OCI-LY1 (cell line): Measurements from ENCODE around the gene BIN1.

Source experiments
- H2AFZ ChIP-seq: fragments of 200-600 bp; sonication (generic), shearing (Covaris generic); 2 replicates; pipeline ENCODE4 v1.6.0; 2014; ENCODE audit warnings: antibody characterized with exemption, mild to moderate bottlenecking, low read length
- H3F3A ChIP-seq: fragments of 200-600 bp; sonication (generic), shearing (Covaris generic); 2 replicates; pipeline ENCODE4 v1.6.0; 2014; ENCODE audit warnings: mild to moderate bottlenecking, antibody characterized with exemption, low read length, moderate library complexity; ENCODE audit not compliant: insufficient read depth
- H3K27ac ChIP-seq: fragments of 200-600 bp; sonication (generic); 2 replicates; pipeline ENCODE4 v1.5.1; 2014; ENCODE audit warnings: low read length, mixed run types, mild to moderate bottlenecking, low read depth; ENCODE audit not compliant: poor library complexity, severe bottlenecking
- H3K27me3 ChIP-seq: fragments of 200-600 bp; sonication (generic); 2 replicates; pipeline ENCODE4 v1.6.0; 2014; ENCODE audit warnings: antibody characterized with exemption, mild to moderate bottlenecking, low read length, moderate library complexity; ENCODE audit not compliant: insufficient read depth
- H3K36me3 ChIP-seq: fragments of 200-600 bp; sonication (generic); 2 replicates; pipeline ENCODE4 v1.6.1; 2014; ENCODE audit warnings: mild to moderate bottlenecking, antibody characterized with exemption, low read length, moderate library complexity, mixed read lengths; ENCODE audit not compliant: insufficient read depth
- H3K4me1 ChIP-seq: fragments of 200-600 bp; sonication (generic); 2 replicates; pipeline ENCODE4 v1.5.1; 2014; ENCODE audit warnings: mild to moderate bottlenecking, low read length, moderate library complexity; ENCODE audit not compliant: insufficient read depth, severe bottlenecking
- H3K4me2 ChIP-seq: fragments of 200-600 bp; sonication (generic), shearing (Covaris generic); 2 replicates; pipeline ENCODE4 v1.6.1; 2014; ENCODE audit warnings: low read length
- H3K4me3 ChIP-seq: fragments of 200-600 bp; sonication (generic); 2 replicates; pipeline ENCODE4 v1.5.1; 2014; ENCODE audit warnings: low read length, low read depth, mild to moderate bottlenecking, mixed read lengths; ENCODE audit not compliant: poor library complexity, severe bottlenecking
- H3K79me2 ChIP-seq: fragments of 200-600 bp; shearing (Covaris generic); 2 replicates; pipeline ENCODE4 v1.6.1; 2016; ENCODE audit warnings: mixed run types, low read length, mixed read lengths; ENCODE audit not compliant: insufficient read depth
- H3K9ac ChIP-seq: fragments of 200-600 bp; sonication (generic), shearing (Covaris generic); 2 replicates; pipeline ENCODE4 v1.6.1; 2014; ENCODE audit warnings: mild to moderate bottlenecking, low read length, mixed read lengths
- H3K9me2 ChIP-seq: fragments of 200-600 bp; sonication (generic), shearing (Covaris generic); 2 replicates; pipeline ENCODE4 v1.6.1; 2014; ENCODE audit warnings: low read depth, mild to moderate bottlenecking, low read length, mixed read lengths
- H3K9me3 ChIP-seq: fragments of 200-600 bp; shearing (Covaris generic); 2 replicates; pipeline ENCODE4 v1.6.1; 2014; ENCODE audit warnings: low read length, mixed read lengths
- H4K20me1 ChIP-seq: fragments of 200-600 bp; sonication (generic), shearing (Covaris generic); 2 replicates; pipeline ENCODE4 v1.6.0; 2016; ENCODE audit warnings: mild to moderate bottlenecking, low read length; ENCODE audit not compliant: insufficient read depth
- EZH2 ChIP-seq: fragments of 200-600 bp; sonication (generic), shearing (Covaris generic); IDR thresholded peaks from 2 replicates; pipeline ENCODE4 v1.8.0; 2017; ENCODE audit warnings: borderline replicate concordance, mixed run types, mild to moderate bottlenecking, antibody characterized with exemption, low read length, moderate library complexity, mixed read lengths
- TF ChIP-seq, protein P1 (sequence below): fragments of 200-600 bp; sonication (generic), shearing (Covaris generic); IDR thresholded peaks from 2 replicates; pipeline ENCODE4 v1.5.1; 2017; ENCODE audit warnings: mild to moderate bottlenecking, antibody characterized with exemption, low read length, moderate library complexity, mixed read lengths

BIN1 gene

DNA sequence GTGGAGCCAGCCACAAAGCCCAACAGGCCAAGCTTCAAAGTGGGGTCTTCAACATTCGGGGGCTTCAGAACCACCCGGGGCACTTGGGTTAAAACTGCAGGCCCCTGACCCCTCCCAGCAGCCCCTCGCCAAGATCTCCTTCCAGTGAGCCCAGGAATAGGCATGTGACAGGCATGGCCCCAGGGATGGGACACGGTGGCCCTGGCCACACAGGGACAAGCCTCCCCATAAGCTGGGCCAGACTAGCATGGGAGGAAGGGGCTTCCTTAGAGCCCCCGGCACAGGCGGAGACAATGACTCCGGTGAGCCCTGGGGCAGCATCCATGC lies 52.4 kb downstream of the BIN1 start:
- H3K36me3 ChIP-seq, result no peaks in the 10 kb centered on the region
- H3K79me2 ChIP-seq, result no peaks in the 10 kb centered on the region
- H3F3A ChIP-seq, result no peaks in the 10 kb centered on the region
- H3K27me3 ChIP-seq, result no peaks in the 10 kb centered on the region
- H3K9me2 ChIP-seq, result no peaks in the 10 kb centered on the region
- no peak overlapping the region for H3K9ac ChIP-seq
- H3K9me3 ChIP-seq, result no peaks in the 10 kb centered on the region
- H2AFZ ChIP-seq, result no peak overlapping the region
- TF ChIP-seq, protein P1, sequence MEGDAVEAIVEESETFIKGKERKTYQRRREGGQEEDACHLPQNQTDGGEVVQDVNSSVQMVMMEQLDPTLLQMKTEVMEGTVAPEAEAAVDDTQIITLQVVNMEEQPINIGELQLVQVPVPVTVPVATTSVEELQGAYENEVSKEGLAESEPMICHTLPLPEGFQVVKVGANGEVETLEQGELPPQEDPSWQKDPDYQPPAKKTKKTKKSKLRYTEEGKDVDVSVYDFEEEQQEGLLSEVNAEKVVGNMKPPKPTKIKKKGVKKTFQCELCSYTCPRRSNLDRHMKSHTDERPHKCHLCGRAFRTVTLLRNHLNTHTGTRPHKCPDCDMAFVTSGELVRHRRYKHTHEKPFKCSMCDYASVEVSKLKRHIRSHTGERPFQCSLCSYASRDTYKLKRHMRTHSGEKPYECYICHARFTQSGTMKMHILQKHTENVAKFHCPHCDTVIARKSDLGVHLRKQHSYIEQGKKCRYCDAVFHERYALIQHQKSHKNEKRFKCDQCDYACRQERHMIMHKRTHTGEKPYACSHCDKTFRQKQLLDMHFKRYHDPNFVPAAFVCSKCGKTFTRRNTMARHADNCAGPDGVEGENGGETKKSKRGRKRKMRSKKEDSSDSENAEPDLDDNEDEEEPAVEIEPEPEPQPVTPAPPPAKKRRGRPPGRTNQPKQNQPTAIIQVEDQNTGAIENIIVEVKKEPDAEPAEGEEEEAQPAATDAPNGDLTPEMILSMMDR, result no peak
- TF ChIP-seq EZH2, result no peak
- no peak overlapping the region for H3K4me2 ChIP-seq
- H3K4me3 ChIP-seq, result no peak overlapping the region
- H3K4me1 ChIP-seq, result no peaks in the 10 kb centered on the region
- no peaks in the 10 kb centered on the region for H4K20me1 ChIP-seq
- H3K27ac ChIP-seq, result no peak overlapping the region

DNA sequence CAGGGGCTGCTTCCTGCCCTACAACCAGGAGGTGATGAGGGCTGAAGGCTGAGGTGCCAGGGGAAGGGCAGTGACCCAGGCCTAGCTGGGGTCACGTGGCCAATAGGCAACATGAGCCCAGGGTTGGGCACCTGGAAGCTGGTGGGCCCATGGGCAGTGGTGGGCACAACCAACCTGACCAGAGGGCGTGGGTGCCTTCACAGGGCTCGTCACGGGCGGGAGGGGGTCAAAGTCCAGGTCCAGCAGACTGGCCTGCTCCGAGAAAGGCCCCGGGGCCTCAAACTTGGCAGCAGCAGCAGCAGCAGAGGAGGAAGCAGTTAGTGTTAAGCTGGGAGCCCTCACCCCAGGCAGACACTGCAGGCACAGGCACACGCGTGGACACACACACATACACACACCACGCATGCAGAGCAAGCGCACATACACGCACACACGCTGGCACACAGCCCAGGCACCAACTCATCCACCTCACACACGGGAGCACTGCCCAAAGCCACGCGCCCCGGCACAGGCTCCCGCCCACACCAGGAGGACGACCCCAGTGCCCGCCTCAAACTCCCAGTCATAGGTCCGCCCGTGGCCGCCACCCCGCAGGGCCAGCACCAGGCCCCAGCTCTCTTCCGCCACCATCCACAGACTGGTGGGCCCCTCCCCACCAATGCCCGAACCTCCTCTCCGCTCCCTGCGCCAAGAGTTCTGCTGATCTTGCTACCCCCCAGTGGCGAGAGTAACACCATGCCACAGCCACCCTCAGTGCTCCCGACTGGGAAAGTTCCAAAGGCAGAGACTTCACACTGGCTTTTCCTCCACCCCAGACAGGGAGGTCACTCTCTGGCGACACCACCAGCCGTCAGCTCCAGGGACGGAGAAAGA lies 53.0 kb downstream of the BIN1 start:
- Histone ChIP-seq H3K4me2 (no peak overlapping the region), H3K9me3 (no peaks in the 10 kb centered on the region), H4K20me1 (no peaks in the 10 kb centered on the region), H3K4me3 (no peak overlapping the region), H3F3A (no peaks in the 10 kb centered on the region), H3K79me2 (no peaks in the 10 kb centered on the region), H3K36me3 (no peaks in the 10 kb centered on the region), H3K4me1 (no peaks in the 10 kb centered on the region), H3K9ac (no peak overlapping the region), H3K27ac (no peak overlapping the region), H3K27me3 (no peaks in the 10 kb centered on the region), H2AFZ (no peak overlapping the region), H3K9me2 (no peaks in the 10 kb centered on the region)
- TF ChIP-seq, protein P1, result no peak
- TF ChIP-seq EZH2, result no peak

DNA sequence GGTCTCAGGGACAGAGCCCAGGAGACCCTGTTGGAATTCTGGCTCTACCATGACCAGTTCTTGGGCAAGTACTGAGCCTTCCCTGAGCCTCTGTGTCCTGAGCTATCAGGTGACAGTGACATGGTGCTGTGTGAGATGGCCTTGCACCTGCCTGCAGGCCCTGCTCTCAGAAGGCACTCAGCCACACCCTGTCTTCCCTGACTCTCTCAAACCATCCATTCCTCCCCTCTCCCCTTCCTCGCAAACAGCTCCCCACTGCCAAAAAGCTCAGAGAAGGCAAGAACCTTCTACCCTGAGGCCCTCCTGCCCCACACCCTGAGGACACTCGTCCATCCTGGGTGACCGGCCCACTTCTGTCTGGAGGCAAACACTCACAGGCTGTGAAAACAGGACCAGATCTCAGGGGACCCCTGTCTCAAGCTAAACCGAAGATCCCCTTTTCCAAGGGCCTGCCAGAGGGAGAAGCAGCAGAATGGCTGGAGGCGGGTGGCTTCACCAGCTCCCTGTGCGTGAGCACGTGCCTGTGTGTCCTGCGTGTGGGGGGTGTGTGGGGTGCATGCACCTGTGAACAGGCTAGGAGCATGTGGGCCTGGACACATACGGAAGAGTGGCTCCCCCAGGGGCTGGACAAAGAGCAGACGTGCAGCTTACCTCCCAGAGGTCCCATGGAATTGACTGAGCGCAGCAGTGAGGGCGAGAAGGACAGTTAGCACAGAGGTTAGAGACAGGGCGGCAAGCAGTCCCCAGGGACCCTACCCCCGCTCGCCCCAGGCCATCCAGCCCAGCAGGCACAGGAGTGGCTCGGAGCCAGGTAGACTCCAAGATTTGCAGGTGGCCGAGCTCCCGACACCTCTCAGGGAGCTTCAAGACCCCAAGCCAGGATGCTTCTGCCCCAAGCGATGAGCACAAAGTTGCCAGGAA lies 53.9 kb downstream of the BIN1 start:
- H3K27me3 ChIP-seq, result no peaks in the 10 kb centered on the region
- no peaks in the 10 kb centered on the region for H3K36me3 ChIP-seq

More for the DNA sequence above, 53.9 kb downstream of the BIN1 start:
- Histone ChIP-seq H3K4me3 (no peak overlapping the region), H3F3A (no peaks in the 10 kb centered on the region), H3K9ac (no peak overlapping the region), H4K20me1 (no peaks in the 10 kb centered on the region), H3K9me3 (no peaks in the 10 kb centered on the region), H3K79me2 (no peaks in the 10 kb centered on the region), H3K4me2 (no peak overlapping the region), H3K9me2 (no peaks in the 10 kb centered on the region), H2AFZ (no peak overlapping the region), H3K4me1 (no peaks in the 10 kb centered on the region), H3K27ac (no peak overlapping the region)
- TF ChIP-seq EZH2, result no peak
- TF ChIP-seq, protein P1, result no peak
